Neural progenitor cell (in vitro differentiated cells): ENCODE data around the gene IL6R. TPM values are rescaled to one million over a fixed set of nuclear protein-coding genes. Genes with fewer than 3 reads are reported as not detected.

Source experiments
- DNase-seq: peaks from one replicate; pipeline ENCODE4 v3.0.0-alpha.2; 2016; ENCODE audit warnings: low spot score
- H2AFZ ChIP-seq: fragments of 200-600 bp; sonication (generic); replicated peaks from 2 replicates; pipeline ENCODE4 v1.6.1; 2016; ENCODE audit warnings: antibody characterized with exemption
- H3F3A ChIP-seq: fragments of 200-600 bp; sonication (generic); 2 replicates; pipeline ENCODE4 v1.6.1; 2016; ENCODE audit warnings: antibody characterized with exemption, low read depth
- H3K27ac ChIP-seq: fragments of 200-600 bp; sonication (generic); 2 replicates; pipeline ENCODE4 v1.5.1; 2016; ENCODE audit warnings: mild to moderate bottlenecking
- H3K27me3 ChIP-seq: fragments of 200-600 bp; sonication (generic); 2 replicates; pipeline ENCODE4 v1.6.1; 2016; ENCODE audit warnings: mild to moderate bottlenecking, moderate library complexity
- H3K36me3 ChIP-seq: fragments of 200-600 bp; sonication (generic); 2 replicates; pipeline ENCODE4 v1.5.1; 2016
- H3K4me1 ChIP-seq: fragments of 200-600 bp; sonication (generic); 2 replicates; pipeline ENCODE4 v1.6.1; 2016; ENCODE audit warnings: mixed run types
- H3K4me2 ChIP-seq: fragments of 200-600 bp; sonication (generic); 2 replicates; pipeline ENCODE4 v1.6.1; 2016
- H3K4me3 ChIP-seq: fragments of 200-600 bp; sonication (generic); 2 replicates; pipeline ENCODE4 v1.5.1; 2016
- H3K79me2 ChIP-seq: fragments of 200-600 bp; sonication (generic); 2 replicates; pipeline ENCODE4 v1.6.1; 2016; ENCODE audit warnings: low read depth
- H3K9ac ChIP-seq: fragments of 200-600 bp; sonication (generic); 2 replicates; pipeline ENCODE4 v1.6.1; 2016
- H3K9me3 ChIP-seq: fragments of 200-600 bp; sonication (generic); 2 replicates; pipeline ENCODE4 v1.5.1; 2016; ENCODE audit warnings: low read depth
- H4K20me1 ChIP-seq: fragments of 200-600 bp; sonication (generic); 2 replicates; pipeline ENCODE4 v1.6.1; 2016; ENCODE audit warnings: low read depth
- H3K27ac Mint-ChIP-seq: 3 replicates; pipeline ENCODE4 v1.8.0; 2021; ENCODE audit warnings: mixed read lengths
- H3K27me3 Mint-ChIP-seq: 2 replicates; pipeline ENCODE4 v1.8.0; 2022; ENCODE audit warnings: low read depth, mild to moderate bottlenecking, inconsistent platforms, moderate library complexity, mixed read lengths; ENCODE audit not compliant: insufficient read depth
- H3K36me3 Mint-ChIP-seq: 3 replicates; pipeline ENCODE4 v1.8.0; 2021; ENCODE audit warnings: mixed read lengths
- H3K4me1 Mint-ChIP-seq: 3 replicates; pipeline ENCODE4 v1.8.0; 2021; ENCODE audit warnings: mixed read lengths
- H3K4me3 Mint-ChIP-seq: 3 replicates; pipeline ENCODE4 v1.8.0; 2021; ENCODE audit warnings: mild to moderate bottlenecking, moderate library complexity, mixed read lengths
- H3K9me3 Mint-ChIP-seq: 3 replicates; pipeline ENCODE4 v1.8.0; 2020; ENCODE audit warnings: mixed read lengths
- EZH2 ChIP-seq: fragments of 200-600 bp; sonication (generic); IDR thresholded peaks from 2 replicates; pipeline ENCODE4 v1.6.1; 2017; ENCODE audit warnings: antibody characterized with exemption, mild to moderate bottlenecking, moderate library complexity
- EZH2phosphoT487 ChIP-seq: fragments of 200-600 bp; sonication (generic); IDR thresholded peaks from 2 replicates; pipeline ENCODE4 v1.6.1; 2017; ENCODE audit warnings: antibody characterized with exemption
- total RNA-seq: library from RNA; depleted of rRNA; stranded (reverse); fragments of >200 nt; gene quantifications from 2 replicates; pipeline ENCODE4 v1.2.3, GENCODE V29; 2015; ENCODE audit warnings: low replicate concordance
- TF ChIP-seq, protein P1 (sequence below): fragments of 200-600 bp; sonication (generic); IDR thresholded peaks from 2 replicates; pipeline ENCODE4 v1.5.1; 2017; ENCODE audit warnings: antibody characterized with exemption, mild to moderate bottlenecking

Gene IL6R
- total RNA-seq, 1 donor from 2014 or later, result not detected

DNA sequence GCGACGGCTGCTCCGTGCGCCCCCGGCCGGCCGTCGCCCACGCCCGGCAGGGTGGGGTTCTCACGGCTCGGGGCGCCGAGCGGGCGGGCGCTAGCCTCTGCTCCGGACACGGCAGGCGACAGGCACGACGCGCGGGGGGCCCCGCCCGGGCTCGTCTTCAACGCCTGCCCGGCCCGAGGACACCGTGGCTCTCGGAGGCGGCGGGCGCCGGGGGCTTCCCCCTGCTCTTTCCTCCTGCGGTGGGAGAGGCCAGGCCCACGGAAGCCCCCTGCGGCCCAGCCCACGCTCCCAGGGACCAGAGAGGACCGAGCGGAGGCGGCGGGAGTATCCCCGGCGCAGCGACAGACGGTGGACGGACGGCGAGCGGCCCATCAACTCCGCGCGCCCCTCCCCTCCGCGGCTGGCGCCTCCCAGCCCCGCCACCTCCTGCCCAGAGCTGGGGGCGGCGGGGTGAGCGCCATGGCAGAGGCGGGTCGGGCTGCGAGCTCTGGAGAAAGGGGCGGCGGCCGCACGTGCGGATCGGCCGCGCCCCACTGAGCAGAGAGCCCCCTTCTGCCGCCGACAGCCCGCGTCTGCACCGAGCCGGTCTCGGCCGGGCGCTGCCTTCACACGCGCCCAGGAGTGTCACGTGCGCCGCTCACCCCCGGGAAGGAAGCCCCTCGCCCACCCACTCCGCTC lies 97.1 kb downstream of the IL6R start, which contains the start of the genes SHE and TDRD10:
Gene SHE, minus strand, starts transcription at position 347 of the 678 bp plus-strand sequence. CDS start 386 bp downstream, outside the sequence.
Gene TDRD10, plus strand, starts transcription at position 154 of the 678 bp plus-strand sequence. CDS start 4,685 bp downstream, outside the sequence.
- H4K20me1 ChIP-seq, result no peaks in the 10 kb centered on the region
- H3K4me3 Mint-ChIP-seq, result peak within 1 kb of the TSS; percentile 66
- H3K27ac Mint-ChIP-seq, result no peak within 1 kb of the TSS
- no peaks in the 10 kb centered on the region for H3F3A ChIP-seq
- no peaks in the 10 kb centered on the region for H3K9me3 ChIP-seq
- no peak within 1 kb of the TSS for H3K9ac ChIP-seq
- DNase-seq, result peak; percentile 62
- TF ChIP-seq EZH2, result peak; percentile 92
- TF ChIP-seq, protein P1, sequence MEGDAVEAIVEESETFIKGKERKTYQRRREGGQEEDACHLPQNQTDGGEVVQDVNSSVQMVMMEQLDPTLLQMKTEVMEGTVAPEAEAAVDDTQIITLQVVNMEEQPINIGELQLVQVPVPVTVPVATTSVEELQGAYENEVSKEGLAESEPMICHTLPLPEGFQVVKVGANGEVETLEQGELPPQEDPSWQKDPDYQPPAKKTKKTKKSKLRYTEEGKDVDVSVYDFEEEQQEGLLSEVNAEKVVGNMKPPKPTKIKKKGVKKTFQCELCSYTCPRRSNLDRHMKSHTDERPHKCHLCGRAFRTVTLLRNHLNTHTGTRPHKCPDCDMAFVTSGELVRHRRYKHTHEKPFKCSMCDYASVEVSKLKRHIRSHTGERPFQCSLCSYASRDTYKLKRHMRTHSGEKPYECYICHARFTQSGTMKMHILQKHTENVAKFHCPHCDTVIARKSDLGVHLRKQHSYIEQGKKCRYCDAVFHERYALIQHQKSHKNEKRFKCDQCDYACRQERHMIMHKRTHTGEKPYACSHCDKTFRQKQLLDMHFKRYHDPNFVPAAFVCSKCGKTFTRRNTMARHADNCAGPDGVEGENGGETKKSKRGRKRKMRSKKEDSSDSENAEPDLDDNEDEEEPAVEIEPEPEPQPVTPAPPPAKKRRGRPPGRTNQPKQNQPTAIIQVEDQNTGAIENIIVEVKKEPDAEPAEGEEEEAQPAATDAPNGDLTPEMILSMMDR, result no peak
- TF ChIP-seq EZH2phosphoT487, result peak; percentile 76
- no peaks in the 10 kb centered on the region for H3K79me2 ChIP-seq
- no peaks in the 10 kb centered on the region for H3K36me3 ChIP-seq
- peaks cover 93% of the 10 kb centered on the region for H3K27me3 ChIP-seq
- peaks cover 64% of the 10 kb centered on the region for H3K27me3 Mint-ChIP-seq
- peak within 1 kb of the TSS; percentile 70 for H3K4me2 ChIP-seq
- H3K27ac ChIP-seq, result no peak within 1 kb of the TSS
- peaks cover 12% of the 10 kb centered on the region for H3K9me3 Mint-ChIP-seq
- no peaks in the 10 kb centered on the region for H3K36me3 Mint-ChIP-seq
- peak within 1 kb of the TSS; percentile 46 for H2AFZ ChIP-seq
- H3K4me3 ChIP-seq, result peak within 1 kb of the TSS; percentile 42
- peaks cover 4% of the 10 kb centered on the region for H3K4me1 ChIP-seq
- peaks cover 4% of the 10 kb centered on the region for H3K4me1 Mint-ChIP-seq

DNA sequence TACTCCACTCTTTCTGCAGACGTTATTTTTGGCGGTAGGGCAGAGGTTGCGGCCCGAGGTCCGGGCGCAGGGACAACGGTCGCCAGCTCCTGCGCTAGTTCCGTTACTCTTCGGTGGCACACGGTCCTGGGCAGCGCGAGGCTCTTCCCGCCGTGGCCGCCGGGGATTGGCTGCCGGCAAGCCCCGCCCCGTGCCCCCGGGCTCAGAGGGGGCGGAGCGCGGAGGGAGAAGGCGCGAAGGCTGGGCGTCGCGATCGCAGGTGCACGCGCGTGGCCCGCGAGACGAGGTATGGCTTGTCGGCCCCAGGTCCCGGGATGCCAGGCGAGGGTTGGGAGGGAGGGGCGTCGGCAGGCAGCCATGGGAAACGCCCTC lies 97.6 kb downstream of the IL6R start:
- H3K4me2 ChIP-seq, result peak overlapping the region; percentile 19
- H3K36me3 Mint-ChIP-seq, result no peaks in the 10 kb centered on the region
- H3K4me3 Mint-ChIP-seq, result peak overlapping the region; percentile 66

DNA sequence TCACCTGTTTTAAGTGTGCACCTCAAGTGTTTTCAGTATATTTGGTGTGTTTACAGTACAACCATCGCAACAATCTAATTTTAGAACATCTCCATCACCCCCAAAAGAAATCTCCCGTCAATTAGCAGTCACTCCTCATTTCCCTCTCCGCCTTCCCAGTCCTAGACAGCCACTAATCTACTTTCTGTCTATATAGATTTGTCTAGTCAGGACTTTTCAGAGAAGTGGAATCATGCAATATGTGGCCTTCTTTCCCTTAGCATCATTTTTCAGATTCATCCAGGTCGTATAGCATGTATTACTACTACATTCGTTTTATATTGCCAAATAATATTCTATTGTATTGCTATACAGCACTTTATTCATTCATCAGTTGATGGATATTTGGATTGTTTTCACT lies 98.8 kb downstream of the IL6R start:
- no peak overlapping the region for H3K27ac Mint-ChIP-seq
- H3K79me2 ChIP-seq, result no peaks in the 10 kb centered on the region
- peaks cover 70% of the 10 kb centered on the region for H3K27me3 Mint-ChIP-seq

More for the DNA sequence above, 97.6 kb downstream of the IL6R start:
- H3K79me2 ChIP-seq, result no peaks in the 10 kb centered on the region
- Mint-ChIP-seq H3K4me1 (peaks cover 3% of the 10 kb centered on the region), H3K27me3 (peaks cover 70% of the 10 kb centered on the region), H3K9me3 (peaks cover 13% of the 10 kb centered on the region), H3K27ac (no peak overlapping the region)
- H3F3A ChIP-seq, result no peaks in the 10 kb centered on the region
- H3K4me1 ChIP-seq, result peaks cover 4% of the 10 kb centered on the region
- TF ChIP-seq EZH2 (no peak), EZH2phosphoT487 (no peak)
- TF ChIP-seq, protein P1, result no peak
- H3K9ac ChIP-seq, result no peak overlapping the region
- H4K20me1 ChIP-seq, result no peaks in the 10 kb centered on the region
- peaks cover 95% of the 10 kb centered on the region for H3K27me3 ChIP-seq
- H3K9me3 ChIP-seq, result no peaks in the 10 kb centered on the region
- no peaks in the 10 kb centered on the region for H3K36me3 ChIP-seq
- peak; percentile 15 for DNase-seq
- peak overlapping the region; percentile 46 for H2AFZ ChIP-seq
- no peak overlapping the region for H3K27ac ChIP-seq
- H3K4me3 ChIP-seq, result no peak overlapping the region

More for the DNA sequence above, 98.8 kb downstream of the IL6R start:
- no peak overlapping the region for H3K27ac ChIP-seq
- Mint-ChIP-seq H3K4me1 (peaks cover 3% of the 10 kb centered on the region), H3K9me3 (peaks cover 15% of the 10 kb centered on the region), H3K36me3 (no peaks in the 10 kb centered on the region), H3K4me3 (no peak overlapping the region)
- no peak for DNase-seq
- H3K4me2 ChIP-seq, result no peak overlapping the region
- peaks cover 4% of the 10 kb centered on the region for H3K4me1 ChIP-seq
- H3F3A ChIP-seq, result no peaks in the 10 kb centered on the region
- H3K9me3 ChIP-seq, result no peaks in the 10 kb centered on the region
- TF ChIP-seq, protein P1, result no peak
- TF ChIP-seq EZH2phosphoT487 (no peak), EZH2 (no peak)
- H3K27me3 ChIP-seq, result peaks cover 93% of the 10 kb centered on the region
- no peaks in the 10 kb centered on the region for H3K36me3 ChIP-seq
- no peaks in the 10 kb centered on the region for H4K20me1 ChIP-seq
- no peak overlapping the region for H3K9ac ChIP-seq
- H3K4me3 ChIP-seq, result no peak overlapping the region
- no peak overlapping the region for H2AFZ ChIP-seq
